ENCODE measurements around the gene EBNA1BP2. TPM values are rescaled to one million over a fixed set of nuclear protein-coding genes. Genes with fewer than 3 reads are reported as not detected.
"Not testable (repeated sequence)": the region's sequence is repeated elsewhere in the genome, so short reads cannot be mapped to it uniquely, and the experiment has no call there.

Gene EBNA1BP2
- total RNA-seq, 2 experiments from 2014 or later: 14.8 to 15.1 TPM

DNA sequence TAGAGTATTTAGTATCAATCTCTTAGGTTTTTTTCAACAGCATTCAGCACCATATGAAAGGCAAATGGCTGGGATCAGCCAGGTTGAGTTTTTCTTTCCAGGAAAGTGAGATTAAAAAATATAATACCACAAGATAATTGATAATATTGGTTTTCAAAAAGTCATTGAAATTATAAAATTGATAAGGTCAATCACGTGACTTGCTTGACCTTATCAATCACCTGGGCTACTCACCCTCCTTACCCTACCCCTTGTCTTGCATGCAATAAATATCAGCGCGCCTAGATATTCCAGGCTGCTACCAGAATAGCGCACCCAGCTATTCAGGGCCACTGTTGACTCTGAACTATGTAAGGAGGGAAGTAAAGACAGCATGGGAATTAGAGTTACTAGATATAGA is 31.5 kb downstream of the EBNA1BP2 start:
- Histone ChIP-seq H3K27me3 (ENCODE audit: control insufficient read depth in 1 of 2, insufficient read depth in 2 of 2, low read length in 2 of 2) (peaks cover 21 to 31% of the 10 kb centered on the region in 2 experiments), H3K27ac (ENCODE audit: low read depth in 1 of 2, low read length in 2 of 2) (no peak overlapping the region), H3K9me3 (ENCODE audit: control insufficient read depth in 1 of 2, insufficient read depth in 1 of 2, low read length in 2 of 2) (peaks cover 0 to 4% of the 10 kb centered on the region in 2 experiments), H3K4me3 (ENCODE audit: low read length) (no peak overlapping the region), H3K36me3 (ENCODE audit: insufficient read depth, low read length) (no peaks in the 10 kb centered on the region), H3K4me1 (ENCODE audit: insufficient read depth, low read length) (no peaks in the 10 kb centered on the region)
- intact Hi-C loops (cut with DNase I, micrococcal nuclease): no loop called here
- DNase-seq: no peak
- POLR2A ChIA-PET: no interaction called here
- peaks cover 59% of the 10 kb centered on the region for H3K27me3 Mint-ChIP-seq
- ATAC-seq (ENCODE audit: poor library complexity): no peak
- no peak overlapping the region for H3K27ac Mint-ChIP-seq
- H3K9me3 Mint-ChIP-seq: no peaks in the 10 kb centered on the region
- no peaks in the 10 kb centered on the region for H3K4me1 Mint-ChIP-seq (ENCODE audit: low read depth)
- TF ChIP-seq, protein P1, sequence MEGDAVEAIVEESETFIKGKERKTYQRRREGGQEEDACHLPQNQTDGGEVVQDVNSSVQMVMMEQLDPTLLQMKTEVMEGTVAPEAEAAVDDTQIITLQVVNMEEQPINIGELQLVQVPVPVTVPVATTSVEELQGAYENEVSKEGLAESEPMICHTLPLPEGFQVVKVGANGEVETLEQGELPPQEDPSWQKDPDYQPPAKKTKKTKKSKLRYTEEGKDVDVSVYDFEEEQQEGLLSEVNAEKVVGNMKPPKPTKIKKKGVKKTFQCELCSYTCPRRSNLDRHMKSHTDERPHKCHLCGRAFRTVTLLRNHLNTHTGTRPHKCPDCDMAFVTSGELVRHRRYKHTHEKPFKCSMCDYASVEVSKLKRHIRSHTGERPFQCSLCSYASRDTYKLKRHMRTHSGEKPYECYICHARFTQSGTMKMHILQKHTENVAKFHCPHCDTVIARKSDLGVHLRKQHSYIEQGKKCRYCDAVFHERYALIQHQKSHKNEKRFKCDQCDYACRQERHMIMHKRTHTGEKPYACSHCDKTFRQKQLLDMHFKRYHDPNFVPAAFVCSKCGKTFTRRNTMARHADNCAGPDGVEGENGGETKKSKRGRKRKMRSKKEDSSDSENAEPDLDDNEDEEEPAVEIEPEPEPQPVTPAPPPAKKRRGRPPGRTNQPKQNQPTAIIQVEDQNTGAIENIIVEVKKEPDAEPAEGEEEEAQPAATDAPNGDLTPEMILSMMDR (IDR thresholded peaks at IDR 0.05): no peak
- CTCF ChIA-PET: no interaction called here
- no peaks in the 10 kb centered on the region for H3K36me3 Mint-ChIP-seq (ENCODE audit: low read depth)
- no peak overlapping the region for H3K4me3 Mint-ChIP-seq

DNA sequence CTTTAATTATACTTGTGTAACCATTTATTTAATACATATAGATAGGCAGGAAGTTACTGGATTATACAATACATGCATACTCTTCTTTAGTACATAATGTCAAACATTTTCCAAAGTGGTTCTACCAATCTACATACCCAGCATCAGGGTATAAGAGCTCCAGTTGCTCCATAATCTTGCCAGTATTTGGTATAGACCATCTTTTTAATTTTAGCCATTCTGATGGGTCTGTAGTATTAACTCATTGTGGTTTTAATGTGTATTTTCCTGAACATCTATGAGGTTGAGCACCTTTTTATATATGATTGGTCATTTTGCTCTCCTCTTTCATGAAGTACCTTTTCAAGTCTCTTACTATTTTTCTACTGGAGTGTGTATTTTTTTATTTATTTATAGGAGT is 32.1 kb downstream of the EBNA1BP2 start:
- intact Hi-C loops (cut with DNase I, micrococcal nuclease): no loop called here
- no peaks in the 10 kb centered on the region for H3K36me3 Mint-ChIP-seq (ENCODE audit: low read depth)
- DNase-seq: no peak
- TF ChIP-seq, protein P1 (IDR thresholded peaks at IDR 0.05): no peak
- Histone ChIP-seq H3K27me3 (ENCODE audit: control insufficient read depth in 1 of 2, insufficient read depth in 2 of 2, low read length in 2 of 2) (peaks cover 20 to 26% of the 10 kb centered on the region in 2 experiments), H3K27ac (ENCODE audit: low read depth in 1 of 2, low read length in 2 of 2) (no peak overlapping the region), H3K9me3 (ENCODE audit: control insufficient read depth in 1 of 2, insufficient read depth in 1 of 2, low read length in 2 of 2) (peaks cover 0 to 4% of the 10 kb centered on the region in 2 experiments), H3K4me1 (ENCODE audit: insufficient read depth, low read length) (no peaks in the 10 kb centered on the region), H3K4me3 (ENCODE audit: low read length) (no peak overlapping the region), H3K36me3 (ENCODE audit: insufficient read depth, low read length) (no peaks in the 10 kb centered on the region)
- H3K27ac Mint-ChIP-seq: no peak overlapping the region
- POLR2A ChIA-PET: no interaction called here
- H3K4me1 Mint-ChIP-seq (ENCODE audit: low read depth): no peaks in the 10 kb centered on the region
- no peaks in the 10 kb centered on the region for H3K9me3 Mint-ChIP-seq
- H3K27me3 Mint-ChIP-seq: peaks cover 54% of the 10 kb centered on the region
- CTCF ChIA-PET: no interaction called here
- ATAC-seq (ENCODE audit: poor library complexity): no peak
- H3K4me3 Mint-ChIP-seq: no peak overlapping the region

DNA sequence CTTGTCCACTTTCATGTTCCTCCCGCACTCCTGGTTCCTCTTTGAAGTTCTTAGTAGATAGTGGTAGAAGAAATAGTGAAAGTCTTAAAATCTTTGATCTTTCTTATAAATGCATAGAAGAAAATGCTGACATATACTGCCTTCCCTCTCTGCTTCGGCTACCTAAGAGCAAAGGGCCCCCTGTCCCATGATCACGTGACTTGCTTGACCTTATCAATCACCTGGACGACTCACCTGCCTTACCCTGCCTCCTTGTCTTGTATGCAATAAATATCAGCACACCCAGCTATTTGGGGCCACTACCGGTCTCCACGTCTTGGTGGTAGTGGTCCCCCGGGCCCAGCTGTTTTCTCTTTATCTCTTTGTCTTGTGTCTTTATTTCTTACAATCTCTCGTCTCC is 32.8 kb downstream of the EBNA1BP2 start:
- H3K27ac Mint-ChIP-seq; POLR2A ChIA-PET; H3K4me3 Mint-ChIP-seq; H3K4me1 ChIP-seq (ENCODE audit: insufficient read depth, low read length); DNase-seq; H3K36me3 Mint-ChIP-seq (ENCODE audit: low read depth); H3K9me3 ChIP-seq (ENCODE audit: control insufficient read depth in 1 of 2, insufficient read depth in 1 of 2, low read length in 2 of 2); H3K36me3 ChIP-seq (ENCODE audit: insufficient read depth, low read length); H3K4me1 Mint-ChIP-seq (ENCODE audit: low read depth); ATAC-seq (ENCODE audit: poor library complexity); intact Hi-C loops (cut with DNase I, micrococcal nuclease); H3K4me3 ChIP-seq (ENCODE audit: low read length); H3K27ac ChIP-seq (ENCODE audit: low read depth in 1 of 2, low read length in 2 of 2); CTCF ChIA-PET; H3K9me3 Mint-ChIP-seq: not testable (repeated sequence)
- H3K27me3 Mint-ChIP-seq: peaks cover 53% of the 10 kb centered on the region
- H3K27me3 ChIP-seq (ENCODE audit: control insufficient read depth in 1 of 2, insufficient read depth in 2 of 2, low read length in 2 of 2): peaks cover 15 to 19% of the 10 kb centered on the region in 2 experiments

DNA sequence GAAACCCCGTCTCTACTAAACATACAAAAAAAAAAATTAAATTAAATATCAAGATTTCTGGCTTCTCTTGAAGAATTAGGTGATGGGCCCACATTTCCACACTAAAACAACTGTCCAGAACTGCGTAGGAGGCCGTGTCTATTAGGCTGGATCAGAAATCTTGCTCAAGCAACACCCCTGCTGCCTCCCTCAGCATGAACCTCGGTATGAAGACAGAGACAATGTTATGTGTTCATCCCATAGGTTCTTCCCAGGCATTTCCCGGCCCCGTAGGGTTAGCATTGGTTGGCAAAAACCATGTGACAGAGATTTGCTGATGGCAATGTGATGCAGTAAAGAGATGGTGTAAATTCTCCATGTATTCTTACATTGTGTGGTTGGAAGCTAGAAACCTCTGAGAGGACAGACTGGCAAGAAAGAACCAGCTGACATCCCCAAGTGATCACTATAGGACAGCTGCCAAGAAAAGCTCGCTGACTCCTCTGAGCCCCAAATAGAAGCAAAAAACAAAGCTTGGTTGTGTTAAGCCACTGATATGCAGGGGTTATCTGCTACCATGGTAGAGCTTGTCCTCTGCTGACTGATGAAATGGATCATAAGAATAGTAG is 34.5 kb downstream of the EBNA1BP2 start:
- POLR2A ChIA-PET: no interaction called here
- TF ChIP-seq, protein P1 (IDR thresholded peaks at IDR 0.05): no peak
- DNase-seq (no peak), ATAC-seq (ENCODE audit: poor library complexity) (no peak)
- intact Hi-C loops (cut with DNase I, micrococcal nuclease): no loop called here
- Mint-ChIP-seq H3K27me3 (peaks cover 46% of the 10 kb centered on the region), H3K27ac (no peak overlapping the region), H3K4me1 (ENCODE audit: low read depth) (no peaks in the 10 kb centered on the region), H3K36me3 (ENCODE audit: low read depth) (no peaks in the 10 kb centered on the region), H3K4me3 (no peak overlapping the region), H3K9me3 (no peaks in the 10 kb centered on the region)
- no peaks in the 10 kb centered on the region for H3K4me1 ChIP-seq (ENCODE audit: insufficient read depth, low read length)
- no peak overlapping the region for H3K4me3 ChIP-seq (ENCODE audit: low read length)
- no peak overlapping the region for H3K27ac ChIP-seq (ENCODE audit: low read depth in 1 of 2, low read length in 2 of 2)
- H3K36me3 ChIP-seq (ENCODE audit: insufficient read depth, low read length): no peaks in the 10 kb centered on the region
- CTCF ChIA-PET: no interaction called here
- H3K9me3 ChIP-seq (ENCODE audit: control insufficient read depth in 1 of 2, insufficient read depth in 1 of 2, low read length in 2 of 2): peaks cover 0 to 4% of the 10 kb centered on the region in 2 experiments
- H3K27me3 ChIP-seq (ENCODE audit: control insufficient read depth in 1 of 2, insufficient read depth in 2 of 2, low read length in 2 of 2): peaks cover 5 to 10% of the 10 kb centered on the region in 2 experiments
